DOHH2 (cell line): ENCODE measurements around the gene TRAF3IP3.

Experiments
- H3F3A ChIP-seq: fragments of 200-600 bp; sonication (generic), shearing (Covaris generic); 2 replicates; pipeline ENCODE4 v1.6.0; 2016; ENCODE audit warnings: antibody characterized with exemption, mild to moderate bottlenecking; ENCODE audit not compliant: control insufficient read depth, insufficient read depth
- H3K27ac ChIP-seq: fragments of 200-600 bp; sonication (generic); 2 replicates; pipeline ENCODE4 v1.5.1; 2014; ENCODE audit warnings: low read depth, mild to moderate bottlenecking, low read length, moderate library complexity
- H3K27me3 ChIP-seq: fragments of 200-600 bp; sonication (generic); 2 replicates; pipeline ENCODE4 v1.6.1; 2014; ENCODE audit warnings: mild to moderate bottlenecking, low read length, mixed read lengths; ENCODE audit not compliant: control insufficient read depth
- H3K36me3 ChIP-seq: fragments of 200-600 bp; sonication (generic); 2 replicates; pipeline ENCODE4 v1.6.1; 2014; ENCODE audit warnings: mild to moderate bottlenecking, low read length, moderate library complexity, mixed read lengths; ENCODE audit not compliant: control insufficient read depth
- H3K4me1 ChIP-seq: fragments of 200-600 bp; sonication (generic); 2 replicates; pipeline ENCODE4 v1.6.1; 2014; ENCODE audit warnings: mild to moderate bottlenecking, low read length, mixed read lengths; ENCODE audit not compliant: control insufficient read depth
- H3K4me2 ChIP-seq: fragments of 200-600 bp; sonication (generic); 2 replicates; pipeline ENCODE4 v1.6.0; 2014; ENCODE audit warnings: mild to moderate bottlenecking, low read length, moderate library complexity
- H3K4me3 ChIP-seq: fragments of 200-600 bp; sonication (generic); 2 replicates; pipeline ENCODE4 v1.5.1; 2014; ENCODE audit warnings: mild to moderate bottlenecking, low read length, mixed read lengths
- H3K79me2 ChIP-seq: fragments of 200-600 bp; sonication (generic); 2 replicates; pipeline ENCODE4 v1.6.1; 2014; ENCODE audit warnings: mild to moderate bottlenecking, low read length, mixed read lengths; ENCODE audit not compliant: control insufficient read depth
- H3K9me2 ChIP-seq: fragments of 200-600 bp; sonication (generic); replicated peaks from 2 replicates; pipeline ENCODE4 v1.6.1; 2014; ENCODE audit warnings: mild to moderate bottlenecking, low read length, mixed read lengths; ENCODE audit not compliant: control insufficient read depth
- H3K9me3 ChIP-seq: fragments of 200-600 bp; sonication (generic); 2 replicates; pipeline ENCODE4 v1.6.1; 2014; ENCODE audit warnings: antibody characterized with exemption, low read length, mixed read lengths; ENCODE audit not compliant: control insufficient read depth, insufficient read depth
- H4K20me1 ChIP-seq: fragments of 200-600 bp; sonication (generic); 2 replicates; pipeline ENCODE4 v1.6.0; 2014; ENCODE audit warnings: low read depth, mild to moderate bottlenecking, antibody characterized with exemption, low read length, moderate library complexity; ENCODE audit not compliant: control insufficient read depth, insufficient read depth
- EZH2phosphoT487 ChIP-seq: fragments of 200-600 bp; sonication (generic); IDR thresholded peaks from 2 replicates; pipeline ENCODE4 v1.6.1; 2017; ENCODE audit warnings: borderline replicate concordance, mild to moderate bottlenecking, antibody characterized with exemption, low read length, moderate library complexity, mixed read lengths
- TF ChIP-seq, protein P1 (sequence below): fragments of 200-600 bp; sonication (generic); IDR thresholded peaks from one replicate; pipeline ENCODE4 v1.5.1; 2014; ENCODE audit warnings: antibody characterized with exemption, mild to moderate bottlenecking, low read depth, low read length; ENCODE audit not compliant: poor library complexity, severe bottlenecking

TRAF3IP3 gene

GRCh38 chr1:209772126-209772525, 16.3 kb downstream of the TRAF3IP3 start:
- Histone ChIP-seq H3K9me3 (peaks cover 13% of the 10 kb centered on the region; the same call in 1 of the 2 replicates), H3K4me3 (no peak overlapping the region), H3K36me3 (peaks cover 9% of the 10 kb centered on the region), H3K9me2 (no peaks in the 10 kb centered on the region), H3K27me3 (no peaks in the 10 kb centered on the region), H3K27ac (no peak overlapping the region), H3K4me1 (peaks cover 53% of the 10 kb centered on the region), H4K20me1 (no peaks in the 10 kb centered on the region), H3K79me2 (no peaks in the 10 kb centered on the region), H3F3A (peaks cover 6% of the 10 kb centered on the region; the same call in 1 of the 2 replicates), H3K4me2 (no peak overlapping the region)
- no peak for TF ChIP-seq EZH2phosphoT487
- TF ChIP-seq, protein P1, sequence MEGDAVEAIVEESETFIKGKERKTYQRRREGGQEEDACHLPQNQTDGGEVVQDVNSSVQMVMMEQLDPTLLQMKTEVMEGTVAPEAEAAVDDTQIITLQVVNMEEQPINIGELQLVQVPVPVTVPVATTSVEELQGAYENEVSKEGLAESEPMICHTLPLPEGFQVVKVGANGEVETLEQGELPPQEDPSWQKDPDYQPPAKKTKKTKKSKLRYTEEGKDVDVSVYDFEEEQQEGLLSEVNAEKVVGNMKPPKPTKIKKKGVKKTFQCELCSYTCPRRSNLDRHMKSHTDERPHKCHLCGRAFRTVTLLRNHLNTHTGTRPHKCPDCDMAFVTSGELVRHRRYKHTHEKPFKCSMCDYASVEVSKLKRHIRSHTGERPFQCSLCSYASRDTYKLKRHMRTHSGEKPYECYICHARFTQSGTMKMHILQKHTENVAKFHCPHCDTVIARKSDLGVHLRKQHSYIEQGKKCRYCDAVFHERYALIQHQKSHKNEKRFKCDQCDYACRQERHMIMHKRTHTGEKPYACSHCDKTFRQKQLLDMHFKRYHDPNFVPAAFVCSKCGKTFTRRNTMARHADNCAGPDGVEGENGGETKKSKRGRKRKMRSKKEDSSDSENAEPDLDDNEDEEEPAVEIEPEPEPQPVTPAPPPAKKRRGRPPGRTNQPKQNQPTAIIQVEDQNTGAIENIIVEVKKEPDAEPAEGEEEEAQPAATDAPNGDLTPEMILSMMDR, result no peak

DNA sequence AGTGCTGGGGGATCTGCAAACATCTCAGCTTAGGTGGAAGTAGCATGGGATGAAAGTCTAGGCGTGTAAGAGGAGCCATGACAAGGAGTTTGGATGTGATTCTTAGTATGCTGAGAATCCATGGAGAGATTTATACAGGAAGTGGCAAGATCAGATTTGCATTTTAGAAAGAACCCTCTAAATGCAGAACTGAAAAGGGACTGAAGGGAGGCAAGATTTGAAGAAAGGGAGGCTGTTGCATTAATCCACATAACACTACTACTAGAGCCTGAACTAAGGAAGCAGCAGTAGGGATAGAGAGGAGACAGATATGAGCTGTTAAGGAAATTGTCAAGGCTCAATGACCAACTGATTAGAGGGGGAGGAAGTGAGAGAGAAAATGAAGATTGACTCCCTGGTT, 18.7 kb downstream of the TRAF3IP3 start:
- Histone ChIP-seq H3K36me3 (peaks cover 13% of the 10 kb centered on the region), H3K9me3 (peaks cover 13% of the 10 kb centered on the region; the same call in 1 of the 2 replicates), H3K27me3 (no peaks in the 10 kb centered on the region), H3K9me2 (no peaks in the 10 kb centered on the region), H4K20me1 (no peaks in the 10 kb centered on the region), H3K4me2 (peak overlapping the region; percentile 63), H3K79me2 (no peaks in the 10 kb centered on the region), H3F3A (peaks cover 6% of the 10 kb centered on the region; the same call in 1 of the 2 replicates), H3K27ac (peak overlapping the region; percentile 23), H3K4me1 (peaks cover 30% of the 10 kb centered on the region), H3K4me3 (peak overlapping the region; percentile 34)
- TF ChIP-seq, protein P1, result no peak
- TF ChIP-seq EZH2phosphoT487, result no peak

GRCh38 chr1:209775678-209776077, 19.8 kb downstream of the TRAF3IP3 start:
- H3K4me2 ChIP-seq, result peak overlapping the region; percentile 63
- TF ChIP-seq EZH2phosphoT487, result no peak
- TF ChIP-seq, protein P1, result no peak
- H3K9me2 ChIP-seq, result no peaks in the 10 kb centered on the region
- 0 out of 2 replicates have a peak, but pooled peaks cover 2% of the 10 kb centered on the region for H3F3A ChIP-seq
- H3K36me3 ChIP-seq, result peaks cover 19% of the 10 kb centered on the region
- peak overlapping the region; percentile 34; the same call in 1 of the 2 replicates for H3K4me3 ChIP-seq
- peaks cover 6% of the 10 kb centered on the region; the same call in 1 of the 2 replicates for H3K9me3 ChIP-seq
- no peaks in the 10 kb centered on the region for H3K79me2 ChIP-seq
- H3K27me3 ChIP-seq, result no peaks in the 10 kb centered on the region
- peaks cover 25% of the 10 kb centered on the region for H3K4me1 ChIP-seq
- no peaks in the 10 kb centered on the region for H4K20me1 ChIP-seq
- H3K27ac ChIP-seq, result no peak overlapping the region
